Stimulated activated naive CD8-positive, alpha-beta T cell treated with anti-CD3 and anti-CD28 coated beads, Interleukin-15, Interleukin-2, amounts not matched to agents 100 ng/mL and 50 ng/mL, for 24 hours (primary cell): Measurements from ENCODE around the gene ZNF516.
A peak's percentile ranks its signal among the peaks of the same experiment; 100 is the strongest.

Source experiments
- H3K27ac Mint-ChIP-seq: one replicate; pipeline ENCODE4 v1.8.0; 2021; ENCODE audit warnings: mild to moderate bottlenecking, mixed read lengths
- H3K27me3 Mint-ChIP-seq: one replicate; pipeline ENCODE4 v1.8.0; 2021; ENCODE audit warnings: mixed read lengths
- H3K36me3 Mint-ChIP-seq: one replicate; pipeline ENCODE4 v1.8.0; 2021; ENCODE audit warnings: low read depth, mixed read lengths
- H3K4me1 Mint-ChIP-seq: one replicate; pipeline ENCODE4 v1.8.0; 2021; ENCODE audit warnings: low read depth, mixed read lengths
- H3K4me3 Mint-ChIP-seq: one replicate; pipeline ENCODE4 v1.8.0; 2021; ENCODE audit warnings: mild to moderate bottlenecking, mixed read lengths
- H3K9me3 Mint-ChIP-seq: one replicate; pipeline ENCODE4 v1.8.0; 2021; ENCODE audit warnings: mixed read lengths

Gene ZNF516

GRCh38 chr18:76497021-76497420 is 2.0 kb upstream of the ZNF516 start:
- Mint-ChIP-seq H3K27me3 (peaks cover 25% of the 10 kb centered on the region), H3K4me1 (peaks cover 32% of the 10 kb centered on the region), H3K9me3 (no peaks in the 10 kb centered on the region), H3K27ac (no peak overlapping the region), H3K36me3 (no peaks in the 10 kb centered on the region), H3K4me3 (no peak overlapping the region)

GRCh38 chr18:76496194-76496890 is 1.3 kb upstream of the ZNF516 start:
- Mint-ChIP-seq H3K4me1 (peaks cover 33% of the 10 kb centered on the region), H3K27ac (peak overlapping the region; percentile 67), H3K9me3 (no peaks in the 10 kb centered on the region), H3K27me3 (peaks cover 20% of the 10 kb centered on the region), H3K36me3 (no peaks in the 10 kb centered on the region), H3K4me3 (peak overlapping the region; percentile 86)

GRCh38 chr18:76495435-76496193 is 572 bp upstream of the ZNF516 start:
- H3K27ac Mint-ChIP-seq: peak overlapping the region; percentile 79
- H3K4me1 Mint-ChIP-seq: peaks cover 36% of the 10 kb centered on the region
- no peaks in the 10 kb centered on the region for H3K9me3 Mint-ChIP-seq
- no peaks in the 10 kb centered on the region for H3K36me3 Mint-ChIP-seq
- peaks cover 20% of the 10 kb centered on the region for H3K27me3 Mint-ChIP-seq
- H3K4me3 Mint-ChIP-seq: peak overlapping the region; percentile 86

DNA sequence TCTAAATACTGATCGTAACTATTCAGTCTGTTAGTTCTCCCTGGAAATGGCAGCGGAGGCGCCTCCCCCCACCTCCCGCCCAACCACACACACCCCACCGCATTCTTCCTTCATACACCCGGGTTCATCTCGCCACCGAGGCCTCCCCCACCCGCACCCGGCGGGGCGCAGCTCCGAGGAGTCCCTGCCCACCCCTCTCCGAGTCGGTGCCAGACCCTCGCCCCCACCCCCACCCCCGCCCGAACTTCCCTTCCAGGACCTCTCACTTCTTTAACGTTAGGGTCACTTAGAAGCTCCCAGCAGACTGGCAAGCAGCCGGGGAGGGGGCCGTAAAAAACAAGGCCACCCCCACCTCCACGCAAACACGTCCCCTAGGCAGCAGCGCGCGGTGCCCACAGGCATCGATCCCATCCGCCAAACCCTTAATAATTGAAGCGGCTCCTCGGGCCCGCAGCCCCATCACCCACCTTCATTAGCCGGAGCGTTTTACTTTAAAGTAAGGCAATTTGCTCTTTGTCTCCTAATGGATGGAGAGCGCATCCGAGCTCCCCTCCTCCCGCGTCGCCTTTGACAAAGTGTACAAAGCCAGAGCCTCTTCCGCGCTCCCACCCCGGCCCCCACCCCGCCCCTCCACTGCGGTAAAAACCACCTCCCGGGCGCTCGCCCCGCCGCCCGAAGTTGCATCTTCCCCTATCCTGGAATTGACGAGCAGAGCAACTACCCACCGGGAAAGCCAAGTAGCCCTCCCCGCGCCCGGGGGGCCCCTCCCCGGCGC is 624 bp downstream of the ZNF516 start:
- peaks cover 22% of the 10 kb centered on the region for H3K27me3 Mint-ChIP-seq
- no peaks in the 10 kb centered on the region for H3K9me3 Mint-ChIP-seq
- H3K4me1 Mint-ChIP-seq: peaks cover 41% of the 10 kb centered on the region
- H3K36me3 Mint-ChIP-seq: no peaks in the 10 kb centered on the region
- peak overlapping the region; percentile 91 for H3K4me3 Mint-ChIP-seq
- no peak overlapping the region for H3K27ac Mint-ChIP-seq

- Mint-ChIP-seq H3K4me3 (peak overlapping the region; percentile 91), H3K27me3 (peaks cover 27% of the 10 kb centered on the region), H3K9me3 (no peaks in the 10 kb centered on the region), H3K4me1 (peaks cover 45% of the 10 kb centered on the region), H3K36me3 (no peaks in the 10 kb centered on the region), H3K27ac (peak overlapping the region; percentile 92)
These were observed 1.6 kb downstream of the ZNF516 start for GRCh38 chr18:76493213-76494161.

- Mint-ChIP-seq H3K27ac (peak overlapping the region; percentile 92), H3K4me1 (peaks cover 45% of the 10 kb centered on the region), H3K4me3 (peak overlapping the region; percentile 91), H3K36me3 (no peaks in the 10 kb centered on the region), H3K9me3 (no peaks in the 10 kb centered on the region), H3K27me3 (peaks cover 27% of the 10 kb centered on the region)
These were observed 2.3 kb downstream of the ZNF516 start for GRCh38 chr18:76492669-76493212.

- H3K27ac Mint-ChIP-seq: peak overlapping the region; percentile 92
- H3K27me3 Mint-ChIP-seq: peaks cover 24% of the 10 kb centered on the region
- H3K4me1 Mint-ChIP-seq: peaks cover 46% of the 10 kb centered on the region
- peak overlapping the region; percentile 91 for H3K4me3 Mint-ChIP-seq
- H3K36me3 Mint-ChIP-seq: no peaks in the 10 kb centered on the region
- H3K9me3 Mint-ChIP-seq: no peaks in the 10 kb centered on the region
These were observed 3.0 kb downstream of the ZNF516 start for GRCh38 chr18:76491776-76492668.

DNA sequence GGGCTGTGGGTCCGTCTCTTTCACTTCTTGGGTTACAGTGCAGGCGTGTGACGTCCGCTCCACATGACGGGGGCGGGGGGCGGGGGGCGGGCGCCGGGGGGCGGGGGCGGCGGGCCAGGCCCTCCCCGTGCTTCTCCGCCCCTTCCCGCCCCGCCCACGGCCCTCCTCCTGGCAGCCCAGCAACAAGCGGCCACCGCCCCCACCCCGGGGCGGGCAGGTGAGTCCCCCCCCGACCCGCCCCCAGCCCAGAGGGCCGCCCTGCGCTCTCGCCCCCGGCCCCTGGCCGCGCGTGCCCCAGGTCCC is 3.6 kb downstream of the ZNF516 start:
- Mint-ChIP-seq H3K27ac (no peak overlapping the region), H3K4me1 (peaks cover 52% of the 10 kb centered on the region), H3K9me3 (no peaks in the 10 kb centered on the region), H3K36me3 (no peaks in the 10 kb centered on the region), H3K27me3 (peaks cover 19% of the 10 kb centered on the region), H3K4me3 (peak overlapping the region; percentile 91)

DNA sequence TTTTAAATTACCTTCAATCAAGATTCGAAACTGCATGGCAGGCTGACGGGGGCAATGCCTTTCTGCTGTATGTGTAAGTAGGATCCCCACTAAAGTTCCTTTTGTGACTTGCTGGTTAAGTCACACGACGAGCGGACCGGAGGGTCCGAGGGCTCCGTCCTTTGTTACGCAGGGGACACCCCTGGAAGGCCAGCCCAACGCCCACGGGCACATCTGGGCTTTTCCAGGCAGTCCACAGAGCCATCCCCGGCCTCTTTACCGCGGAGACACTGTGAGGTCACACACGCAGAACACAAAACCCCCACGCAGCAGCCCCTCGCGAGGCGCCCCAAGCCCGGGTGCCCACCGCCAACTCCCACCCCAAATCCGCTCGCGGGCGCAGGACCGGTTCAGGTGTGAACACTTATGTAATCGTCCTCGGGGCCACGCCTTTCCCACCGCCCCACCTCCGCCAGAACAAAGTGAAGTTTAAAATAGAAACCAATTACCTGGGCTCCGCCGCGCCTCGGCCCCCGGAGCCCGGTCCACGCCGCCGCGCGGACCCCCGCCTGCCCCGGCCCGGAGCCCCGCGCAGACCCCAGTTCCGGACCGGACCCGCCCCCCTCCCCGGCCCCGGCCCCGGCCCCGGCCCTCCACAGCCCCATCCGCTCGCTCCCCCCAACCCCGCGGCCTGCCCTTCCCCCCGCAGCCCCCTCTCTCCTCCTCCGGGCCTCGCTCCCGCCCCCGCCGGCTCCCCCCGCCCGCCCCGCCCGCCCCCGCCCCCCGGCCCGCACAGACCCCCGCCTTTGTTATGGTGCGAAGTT is 4.2 kb downstream of the ZNF516 start:
- H3K36me3 Mint-ChIP-seq: no peaks in the 10 kb centered on the region
- H3K4me1 Mint-ChIP-seq: peaks cover 54% of the 10 kb centered on the region
- H3K4me3 Mint-ChIP-seq: peak overlapping the region; percentile 84
- H3K9me3 Mint-ChIP-seq: no peaks in the 10 kb centered on the region
- H3K27ac Mint-ChIP-seq: peak overlapping the region; percentile 78
- peaks cover 19% of the 10 kb centered on the region for H3K27me3 Mint-ChIP-seq

DNA sequence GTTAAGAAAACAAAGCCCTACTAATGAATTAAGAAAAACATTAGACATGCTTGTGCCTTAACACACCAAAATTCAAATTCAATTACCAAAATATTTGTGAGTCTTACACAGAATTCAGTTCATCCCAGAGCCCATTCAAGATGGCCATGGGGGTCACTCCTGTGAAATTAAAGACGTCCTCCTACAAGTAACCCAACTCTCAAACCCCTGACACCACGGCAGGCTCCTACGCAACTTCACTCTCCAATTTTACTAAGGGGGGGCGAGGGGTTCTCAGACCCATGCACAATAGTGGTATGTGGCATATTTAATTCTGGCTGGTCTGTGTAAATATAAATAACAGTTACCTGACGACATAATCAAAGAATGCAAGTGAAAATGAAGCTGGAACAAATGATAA is 5.0 kb downstream of the ZNF516 start:
- Mint-ChIP-seq H3K4me1 (peaks cover 52% of the 10 kb centered on the region), H3K36me3 (no peaks in the 10 kb centered on the region), H3K9me3 (no peaks in the 10 kb centered on the region), H3K4me3 (peak overlapping the region; percentile 84), H3K27me3 (peaks cover 13% of the 10 kb centered on the region), H3K27ac (no peak overlapping the region)

DNA sequence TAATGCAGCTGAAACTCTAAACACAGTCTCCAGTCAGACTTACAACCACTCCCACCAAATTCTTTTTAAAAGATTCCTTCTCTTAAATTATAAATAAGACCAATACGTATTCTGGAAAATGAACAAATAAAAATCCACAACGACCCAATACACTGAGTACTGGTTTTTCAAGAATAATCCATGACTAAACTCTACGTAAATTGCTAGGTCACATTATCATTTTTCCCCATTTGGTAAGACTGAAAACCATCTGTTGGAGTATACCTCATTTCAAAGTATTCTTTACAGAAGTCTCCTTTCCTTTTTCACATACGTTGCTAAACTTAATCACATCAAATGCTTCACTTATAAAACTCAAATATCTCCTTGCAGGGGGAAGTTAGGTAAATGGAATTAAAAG is 6.0 kb downstream of the ZNF516 start:
- Mint-ChIP-seq H3K27ac (no peak overlapping the region), H3K4me1 (peaks cover 53% of the 10 kb centered on the region), H3K27me3 (peaks cover 13% of the 10 kb centered on the region), H3K9me3 (no peaks in the 10 kb centered on the region), H3K4me3 (no peak overlapping the region), H3K36me3 (no peaks in the 10 kb centered on the region)

DNA sequence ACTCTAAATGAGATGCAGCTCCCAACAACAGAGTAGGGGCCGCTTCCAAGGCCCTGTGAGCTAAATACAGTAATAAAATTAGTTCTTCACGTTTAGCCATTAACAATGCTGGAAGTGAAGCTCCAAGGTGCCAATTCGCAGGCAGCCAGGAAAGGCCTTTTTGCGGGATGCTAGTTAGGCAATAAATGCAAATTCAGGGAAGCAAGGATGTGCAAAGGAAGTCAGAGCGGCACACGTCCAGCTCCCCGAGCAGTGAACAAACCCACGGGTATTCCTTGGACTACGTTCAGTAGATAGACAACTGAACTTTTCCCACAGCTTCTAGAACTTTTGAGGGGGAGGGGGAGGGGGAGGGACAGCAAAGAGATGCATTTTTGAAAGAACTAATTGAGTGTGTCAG is 6.9 kb downstream of the ZNF516 start:
- H3K27me3 Mint-ChIP-seq: peaks cover 7% of the 10 kb centered on the region

DNA sequence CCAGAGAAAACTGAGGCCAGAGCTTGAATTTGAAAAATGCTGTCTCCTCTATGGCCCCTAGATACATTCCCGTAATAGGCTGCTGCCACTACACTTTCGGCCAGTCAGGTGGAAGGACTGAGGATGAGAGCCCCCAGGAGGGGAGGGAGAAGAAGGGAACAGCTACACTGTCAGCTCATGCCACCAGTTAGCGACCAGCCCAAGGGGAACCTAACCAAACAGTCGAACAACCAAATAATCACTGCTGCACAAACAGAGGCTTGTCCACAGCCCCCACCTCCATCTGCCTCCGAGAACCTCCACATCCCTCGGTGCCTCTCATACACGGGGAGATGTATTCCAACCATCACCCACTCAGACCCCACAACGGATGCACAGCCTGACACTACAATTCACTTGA is 7.3 kb downstream of the ZNF516 start:
- peaks cover 43% of the 10 kb centered on the region for H3K4me1 Mint-ChIP-seq
- no peaks in the 10 kb centered on the region for H3K9me3 Mint-ChIP-seq
- H3K4me3 Mint-ChIP-seq: no peak overlapping the region
- no peak overlapping the region for H3K27ac Mint-ChIP-seq
- no peaks in the 10 kb centered on the region for H3K36me3 Mint-ChIP-seq
- peaks cover 7% of the 10 kb centered on the region for H3K27me3 Mint-ChIP-seq

More for the DNA sequence above, 6.9 kb downstream of the ZNF516 start:
- no peaks in the 10 kb centered on the region for H3K9me3 Mint-ChIP-seq
- H3K4me1 Mint-ChIP-seq: peaks cover 44% of the 10 kb centered on the region
- H3K36me3 Mint-ChIP-seq: no peaks in the 10 kb centered on the region
- no peak overlapping the region for H3K4me3 Mint-ChIP-seq
- no peak overlapping the region for H3K27ac Mint-ChIP-seq
